ENCODE results near the gene BMP6. TPM values are rescaled to one million over a fixed set of nuclear protein-coding genes. Genes with fewer than 3 reads are reported as not detected.
A peak's percentile ranks its signal among the peaks of the same experiment; 100 is the strongest.

BMP6 gene
- total RNA-seq, 2 donors from 2014 or later: 0.62 to 2.1 TPM

- H3K4me1 ChIP-seq: no peaks in the 10 kb centered on the region
- peaks cover 4% of the 10 kb centered on the region for H3K36me3 ChIP-seq
- no peak overlapping the region for H3K4me3 ChIP-seq
- DNase-seq: no peak
- no peaks in the 10 kb centered on the region for H3K27me3 ChIP-seq
- H3K27ac ChIP-seq: no peak overlapping the region
- H3K9me3 ChIP-seq: no peaks in the 10 kb centered on the region
- intact Hi-C loops (cut with DNase I): loop anchor here (10.0 kb wide), 1 partner anchor 158 kb away; the partner anchor contains the start of gene BLOC1S5
- TF ChIP-seq CTCF (IDR thresholded peaks at IDR 0.05): no peak
- no peak overlapping the region for H3K9ac ChIP-seq (ENCODE audit: low read depth in 2 of 2, low read length in 2 of 2)
These were observed 180.8 kb downstream of the BMP6 start for GRCh38 chr6:7906741-7907140.

- intact Hi-C loops (cut with DNase I): loop anchor here (10.0 kb wide), 1 partner anchor 158 kb away; the partner anchor contains the start of gene BLOC1S5
- H3K4me1 ChIP-seq: no peaks in the 10 kb centered on the region
- H3K36me3 ChIP-seq: peaks cover 4% of the 10 kb centered on the region
- no peaks in the 10 kb centered on the region for H3K9me3 ChIP-seq
- no peaks in the 10 kb centered on the region for H3K27me3 ChIP-seq
- DNase-seq: no peak
- peak overlapping the region in 1 of 2 donors; percentile 30 for H3K9ac ChIP-seq (ENCODE audit: low read depth in 2 of 2, low read length in 2 of 2)
- H3K4me3 ChIP-seq: no peak overlapping the region
- TF ChIP-seq CTCF (IDR thresholded peaks at IDR 0.05): no peak
- no peak overlapping the region for H3K27ac ChIP-seq
These were observed 181.3 kb downstream of the BMP6 start for GRCh38 chr6:7907159-7907558.

GRCh38 chr6:7909323-7910276 lies 183.7 kb downstream of the BMP6 start:
- no peaks in the 10 kb centered on the region for H3K9me3 ChIP-seq
- H3K4me3 ChIP-seq: peak overlapping the region; percentile 74
- peak overlapping the region; percentile 52 to 87 for H3K9ac ChIP-seq (ENCODE audit: low read depth in 2 of 2, low read length in 2 of 2)
- intact Hi-C loops (cut with DNase I): loop anchor here (10.0 kb wide), 2 partner anchors 155 to 185 kb away; partner anchors contain the start of genes BLOC1S5 and BMP6
- DNase-seq: peak; percentile 71
- no peaks in the 10 kb centered on the region for H3K4me1 ChIP-seq
- H3K27me3 ChIP-seq: no peaks in the 10 kb centered on the region
- H3K36me3 ChIP-seq: no peaks in the 10 kb centered on the region
- TF ChIP-seq CTCF (IDR thresholded peaks at IDR 0.05): no peak
- peak overlapping the region; percentile 57 for H3K27ac ChIP-seq

GRCh38 chr6:7910298-7910653 lies 184.4 kb downstream of the BMP6 start:
- Histone ChIP-seq H3K4me3 (peak overlapping the region; percentile 74), H3K27me3 (no peaks in the 10 kb centered on the region), H3K4me1 (no peaks in the 10 kb centered on the region), H3K9me3 (no peaks in the 10 kb centered on the region), H3K9ac (ENCODE audit: low read depth in 2 of 2, low read length in 2 of 2) (peak overlapping the region in 1 of 2 donors; percentile 87), H3K36me3 (no peaks in the 10 kb centered on the region), H3K27ac (peak overlapping the region; percentile 57)
- intact Hi-C loops (cut with DNase I): loop anchor here (10.0 kb wide), 1 partner anchor 185 kb away; the partner anchor contains the start of gene BMP6
- DNase-seq: no peak
- TF ChIP-seq CTCF (IDR thresholded peaks at IDR 0.05): no peak

GRCh38 chr6:7910654-7911344 lies 184.9 kb downstream of the BMP6 start, which contains the start of gene TXNDC5:
TXNDC5 (minus strand) TSS chr6:7910788; CDS start chr6:7910776, 12 bp downstream.
- no peaks in the 10 kb centered on the region for H3K9me3 ChIP-seq
- H3K9ac ChIP-seq (ENCODE audit: low read depth in 2 of 2, low read length in 2 of 2): peak within 1 kb of the TSS; percentile 85 to 87
- H3K27me3 ChIP-seq: no peaks in the 10 kb centered on the region
- no peaks in the 10 kb centered on the region for H3K4me1 ChIP-seq
- H3K36me3 ChIP-seq: no peaks in the 10 kb centered on the region
- no peak for TF ChIP-seq CTCF (IDR thresholded peaks at IDR 0.05)
- H3K27ac ChIP-seq: peak within 1 kb of the TSS; percentile 67
- H3K4me3 ChIP-seq: peak within 1 kb of the TSS; percentile 74
- peak; percentile 81 for DNase-seq
- intact Hi-C loops (cut with DNase I): loop anchor here (10.0 kb wide), 1 partner anchor 186 kb away; the partner anchor contains the start of gene BMP6
